HCT116 (cell line): Measurements from ENCODE around the gene CST1. TPM values are rescaled to one million over a fixed set of nuclear protein-coding genes. Genes with fewer than 3 reads are reported as not detected.

Experiments used
- ATAC-seq: fragments of 200-7000 bp; cut with Tn5 transposase; 2 replicates; pipeline ENCODE4 v1.9.1; 2020; ENCODE audit warnings: mild to moderate bottlenecking, moderate library complexity
- BruUV-seq: library from RNA; stranded (reverse); fragments of 400-500 nt; replicated peaks from 2 replicates; lab custom pipeline; 2021; lab: Mats Ljungman, UMichigan
- CTCF ChIA-PET: fragments of 300-600 bp; sonication (Branson Sonifier 250); formaldehyde crosslinking; loops from one replicate; lab custom pipeline; 2021; ENCODE audit warnings: antibody characterized with exemption; lab: Charles Lee
- POLR2A ChIA-PET: fragments of 300-600, 350-600 bp; sonication (Branson Sonifier 250); formaldehyde crosslinking; loops from one replicate; lab custom pipeline; 2021; ENCODE audit warnings: antibody characterized with exemption; lab: Charles Lee
- RAD21 ChIA-PET, 2 experiments: fragments of 300-600 bp; sonication (Branson Sonifier 250); formaldehyde crosslinking; loops; one replicate each; lab custom pipeline; 2023; ENCODE audit warnings: low total read pairs in 2 of 2; ENCODE audit not compliant: uncharacterized antibody in 2 of 2, unreplicated experiment in 2 of 2, low non-redundant PET in 1 of 2; lab: Charles Lee
- DNase-seq: peaks from one replicate; pipeline ENCODE4 v3.0.0-alpha.2; 2010; ENCODE audit warnings: low read depth, low spot score
- H2AFZ ChIP-seq: fragments of 200-600 bp; shearing (Covaris generic), sonication (generic); 2 replicates; pipeline ENCODE4 v1.6.1; 2017; ENCODE audit warnings: low read depth, mixed run types, mixed read lengths, antibody characterized with exemption, low read length; ENCODE audit not compliant: poor library complexity, severe bottlenecking
- H3K27ac ChIP-seq: 2 replicates; pipeline ENCODE4 v1.5.1; 2012; ENCODE audit warnings: low read depth, low read length
- H3K27me3 ChIP-seq: fragments of 200-600 bp; sonication (generic); 2 replicates; pipeline ENCODE4 v1.6.1; 2016; ENCODE audit warnings: mixed run types, low read length, mixed read lengths; ENCODE audit not compliant: insufficient read depth
- H3K36me3 ChIP-seq, 2 experiments: fragments of 200-500 bp in 1 of 2; fragments of 200-600 bp in 1 of 2; sonication (Bioruptor generic) in 1 of 2; sonication (generic) in 1 of 2; 2 replicates each; pipeline versions ENCODE4 v1.5.1 to v1.6.1; 2014 to 2016; ENCODE audit warnings: low read length in 2 of 2, inconsistent platforms in 1 of 2, mixed read lengths in 1 of 2, mixed run types in 1 of 2; ENCODE audit not compliant: insufficient read depth in 2 of 2, control insufficient read depth in 1 of 2
- H3K4me1 ChIP-seq, 2 experiments: fragments of 200-600 bp in 1 of 2; sonication (generic) in 1 of 2; 2 replicates each; pipeline versions ENCODE4 v1.5.1 to v1.6.1; 2012 to 2017; ENCODE audit warnings: low read length in 2 of 2, inconsistent platforms in 1 of 2, mild to moderate bottlenecking in 1 of 2, mixed read lengths in 1 of 2, mixed run types in 1 of 2, moderate library complexity in 1 of 2; ENCODE audit not compliant: insufficient read depth in 2 of 2, control insufficient read depth in 1 of 2
- H3K4me2 ChIP-seq: fragments of 200-600 bp; sonication (generic); 2 replicates; pipeline ENCODE4 v1.6.1; 2017; ENCODE audit warnings: mixed run types, low read length, mixed read lengths
- H3K4me3 ChIP-seq, 2 experiments: fragments of 200-600 bp in 1 of 2; sonication (generic) in 1 of 2; replicated peaks in 1 of 2; 2 replicates each; pipeline ENCODE4 v1.5.1; 2011 to 2016; ENCODE audit warnings: low read length in 2 of 2, control low read depth in 1 of 2, low read depth in 1 of 2, mild to moderate bottlenecking in 1 of 2, mixed read lengths in 1 of 2, mixed run types in 1 of 2
- H3K79me2 ChIP-seq: fragments of 200-600 bp; sonication (generic); 2 replicates; pipeline ENCODE4 v1.6.1; 2017; ENCODE audit warnings: mild to moderate bottlenecking, mixed run types, low read length, moderate library complexity, mixed read lengths; ENCODE audit not compliant: insufficient read depth
- H3K9ac ChIP-seq: fragments of 200-600 bp; sonication (generic); 2 replicates; pipeline ENCODE4 v1.6.1; 2016; ENCODE audit warnings: low read length, mixed read lengths
- H3K9me2 ChIP-seq: fragments of 200-600 bp; sonication (generic), shearing (Covaris generic); 2 replicates; pipeline ENCODE4 v1.6.1; 2017; ENCODE audit warnings: mixed run types, mild to moderate bottlenecking, moderate library complexity; ENCODE audit not compliant: insufficient read depth
- H3K9me3 ChIP-seq, 2 experiments: fragments of 200-500 bp in 1 of 2; fragments of 200-600 bp in 1 of 2; sonication (Bioruptor generic) in 1 of 2; sonication (generic) in 1 of 2; 2 replicates each; pipeline ENCODE4 v1.6.1; 2014 to 2017; ENCODE audit warnings: low read length in 2 of 2, mixed read lengths in 2 of 2, inconsistent platforms in 1 of 2, low read depth in 1 of 2, mild to moderate bottlenecking in 1 of 2, mixed run types in 1 of 2, moderate library complexity in 1 of 2; ENCODE audit not compliant: control insufficient read depth in 1 of 2, insufficient read depth in 1 of 2
- H4K20me1 ChIP-seq: fragments of 200-600 bp; sonication (generic), shearing (Covaris generic); 2 replicates; pipeline ENCODE4 v1.6.1; 2017; ENCODE audit warnings: mixed run types, mild to moderate bottlenecking, moderate library complexity; ENCODE audit not compliant: insufficient read depth
- CBX3 ChIP-seq: IDR thresholded peaks from 2 replicates; pipeline ENCODE4 v1.6.1; 2012; ENCODE audit warnings: low read depth
- CEBPB ChIP-seq: IDR thresholded peaks from 2 replicates; pipeline ENCODE4 v1.6.1; 2012; ENCODE audit warnings: low read depth
- ELF1 ChIP-seq: IDR thresholded peaks from 2 replicates; pipeline ENCODE4 v1.6.1; 2012; ENCODE audit warnings: low read depth, borderline replicate concordance
- EZH2 ChIP-seq: fragments of 200-600 bp; sonication (generic); IDR thresholded peaks from 2 replicates; pipeline ENCODE4 v1.6.1; 2017; ENCODE audit warnings: antibody characterized with exemption, mixed run types
- EZH2phosphoT487 ChIP-seq: fragments of 200-600 bp; IDR thresholded peaks from 2 replicates; pipeline ENCODE4 v1.6.1; 2018; ENCODE audit warnings: antibody characterized with exemption, borderline replicate concordance
- FOSL1 ChIP-seq: IDR thresholded peaks from 2 replicates; pipeline ENCODE4 v1.6.1; 2012; ENCODE audit warnings: low read depth
- POLR2AphosphoS5 ChIP-seq: IDR thresholded peaks from 2 replicates; pipeline ENCODE4 v1.6.1; 2011; ENCODE audit warnings: mild to moderate bottlenecking, low read depth, low read length, moderate library complexity
- RAD21 ChIP-seq: IDR thresholded peaks from 2 replicates; pipeline ENCODE4 v1.6.1; 2012; ENCODE audit warnings: low read depth, mild to moderate bottlenecking
- SIN3A ChIP-seq: IDR thresholded peaks from 2 replicates; pipeline ENCODE4 v1.6.1; 2012; ENCODE audit warnings: low read depth
- TCF7L2 ChIP-seq: IDR thresholded peaks from 2 replicates; pipeline ENCODE4 v1.7.0; 2011; ENCODE audit warnings: borderline replicate concordance, inconsistent platforms; ENCODE audit not compliant: insufficient read depth, insufficient read length; ENCODE audit errors: extremely low read depth
- YY1 ChIP-seq: IDR thresholded peaks from 2 replicates; pipeline ENCODE4 v1.6.1; 2011; ENCODE audit warnings: low read length, low read depth, moderate library complexity, mild to moderate bottlenecking; ENCODE audit not compliant: insufficient replicate concordance; ENCODE audit errors: extremely low read depth
- ZNF274 ChIP-seq: fragments of 200-500 bp; sonication (Bioruptor generic); IDR thresholded peaks from 2 replicates; pipeline ENCODE4 v1.6.1; 2014; ENCODE audit warnings: mild to moderate bottlenecking, low read depth, low read length, inconsistent platforms
- intact Hi-C: fragments of 100-400 bp; cut with micrococcal nuclease; formaldehyde crosslinking; loops from 2 replicates; pipeline ENCODE4 v1.10.0; 2022
- total RNA-seq: library from RNA; stranded (reverse); gene quantifications from one replicate; pipeline ENCODE4 v1.2.1, GENCODE V29; 2021; ENCODE audit not compliant: unreplicated experiment
- TF ChIP-seq, protein P1 (sequence below): IDR thresholded peaks from 2 replicates; pipeline ENCODE4 v1.6.1; 2011; ENCODE audit warnings: mild to moderate bottlenecking, low read length, moderate library complexity; ENCODE audit not compliant: insufficient replicate concordance; ENCODE audit errors: extremely low read depth
- TF ChIP-seq, protein P2 (sequence below): IDR thresholded peaks from 2 replicates; pipeline ENCODE4 v1.6.1; 2012

The CST1 gene
- total RNA-seq, 1 experiment from 2014 or later, result not detected

DNA sequence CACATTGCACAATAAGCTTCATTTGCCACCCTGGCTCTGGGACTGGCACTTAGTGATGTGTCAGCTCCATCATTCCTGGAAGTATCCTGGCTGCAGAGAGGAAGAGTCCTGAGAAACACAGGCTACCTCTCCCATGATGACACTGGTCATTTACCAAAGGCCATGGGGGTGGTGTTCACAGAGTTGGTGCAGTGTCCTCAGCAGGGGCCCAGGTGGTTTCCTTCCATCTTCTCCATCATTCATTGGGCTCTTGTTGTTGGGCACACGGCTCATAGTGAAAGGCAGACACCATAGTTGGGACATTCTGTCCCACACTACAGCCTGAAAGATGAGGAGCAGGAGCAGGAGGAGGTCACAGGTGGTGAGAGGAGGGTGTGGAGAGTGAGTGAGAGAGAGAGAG is 15.8 kb upstream of the CST1 start:
- H3K4me2 ChIP-seq, result no peak overlapping the region
- ChIA-PET CTCF (no interaction called here), RAD21 (no interaction called here), POLR2A (no interaction called here)
- TF ChIP-seq, protein P1, sequence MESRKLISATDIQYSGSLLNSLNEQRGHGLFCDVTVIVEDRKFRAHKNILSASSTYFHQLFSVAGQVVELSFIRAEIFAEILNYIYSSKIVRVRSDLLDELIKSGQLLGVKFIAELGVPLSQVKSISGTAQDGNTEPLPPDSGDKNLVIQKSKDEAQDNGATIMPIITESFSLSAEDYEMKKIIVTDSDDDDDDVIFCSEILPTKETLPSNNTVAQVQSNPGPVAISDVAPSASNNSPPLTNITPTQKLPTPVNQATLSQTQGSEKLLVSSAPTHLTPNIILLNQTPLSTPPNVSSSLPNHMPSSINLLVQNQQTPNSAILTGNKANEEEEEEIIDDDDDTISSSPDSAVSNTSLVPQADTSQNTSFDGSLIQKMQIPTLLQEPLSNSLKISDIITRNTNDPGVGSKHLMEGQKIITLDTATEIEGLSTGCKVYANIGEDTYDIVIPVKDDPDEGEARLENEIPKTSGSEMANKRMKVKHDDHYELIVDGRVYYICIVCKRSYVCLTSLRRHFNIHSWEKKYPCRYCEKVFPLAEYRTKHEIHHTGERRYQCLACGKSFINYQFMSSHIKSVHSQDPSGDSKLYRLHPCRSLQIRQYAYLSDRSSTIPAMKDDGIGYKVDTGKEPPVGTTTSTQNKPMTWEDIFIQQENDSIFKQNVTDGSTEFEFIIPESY, result no peak
- TF ChIP-seq SIN3A (no peak), CEBPB (no peak), EZH2 (no peak), ELF1 (no peak), RAD21 (no peak), YY1 (no peak), TCF7L2 (no peak), FOSL1 (no peak), POLR2AphosphoS5 (no peak), CBX3 (no peak), ZNF274 (no peak), EZH2phosphoT487 (no peak)
- TF ChIP-seq, protein P2, sequence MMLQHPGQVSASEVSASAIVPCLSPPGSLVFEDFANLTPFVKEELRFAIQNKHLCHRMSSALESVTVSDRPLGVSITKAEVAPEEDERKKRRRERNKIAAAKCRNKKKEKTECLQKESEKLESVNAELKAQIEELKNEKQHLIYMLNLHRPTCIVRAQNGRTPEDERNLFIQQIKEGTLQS, result no peak
- no peaks in the 10 kb centered on the region for H3K4me1 ChIP-seq
- no peak overlapping the region for H3K9ac ChIP-seq
- no peaks in the 10 kb centered on the region for H3K9me3 ChIP-seq
- intact Hi-C loops, result no loop called here
- H3K36me3 ChIP-seq, result no peaks in the 10 kb centered on the region
- no peak for ATAC-seq
- H4K20me1 ChIP-seq, result no peaks in the 10 kb centered on the region
- peaks cover 24% of the 10 kb centered on the region; the same call in 1 of the 2 replicates for H3K27me3 ChIP-seq
- BruUV-seq, result no TSS peak
- no peak overlapping the region for H3K4me3 ChIP-seq
- H3K9me2 ChIP-seq, result no peaks in the 10 kb centered on the region
- no peak overlapping the region for H3K27ac ChIP-seq
- no peak overlapping the region for H2AFZ ChIP-seq
- no peak for DNase-seq
- H3K79me2 ChIP-seq, result no peaks in the 10 kb centered on the region
